K562 treated with DMSO at 1 percent for 24 hours (cell line): ENCODE measurements around the gene STXBP5L. TPM values are rescaled to one million over a fixed set of nuclear protein-coding genes. Genes with fewer than 3 reads are reported as not detected.

Experiments used
- total RNA-seq: library from RNA; unstranded; fragments of 300-600 nt; gene quantifications from 2 replicates; pipeline ENCODE4 v1.2.3, GENCODE V29; 2022; ENCODE audit warnings: low read depth; ENCODE audit not compliant: insufficient read depth

The STXBP5L gene
- 0.05 and 0.08 TPM in 2 replicates for total RNA-seq

DNA sequence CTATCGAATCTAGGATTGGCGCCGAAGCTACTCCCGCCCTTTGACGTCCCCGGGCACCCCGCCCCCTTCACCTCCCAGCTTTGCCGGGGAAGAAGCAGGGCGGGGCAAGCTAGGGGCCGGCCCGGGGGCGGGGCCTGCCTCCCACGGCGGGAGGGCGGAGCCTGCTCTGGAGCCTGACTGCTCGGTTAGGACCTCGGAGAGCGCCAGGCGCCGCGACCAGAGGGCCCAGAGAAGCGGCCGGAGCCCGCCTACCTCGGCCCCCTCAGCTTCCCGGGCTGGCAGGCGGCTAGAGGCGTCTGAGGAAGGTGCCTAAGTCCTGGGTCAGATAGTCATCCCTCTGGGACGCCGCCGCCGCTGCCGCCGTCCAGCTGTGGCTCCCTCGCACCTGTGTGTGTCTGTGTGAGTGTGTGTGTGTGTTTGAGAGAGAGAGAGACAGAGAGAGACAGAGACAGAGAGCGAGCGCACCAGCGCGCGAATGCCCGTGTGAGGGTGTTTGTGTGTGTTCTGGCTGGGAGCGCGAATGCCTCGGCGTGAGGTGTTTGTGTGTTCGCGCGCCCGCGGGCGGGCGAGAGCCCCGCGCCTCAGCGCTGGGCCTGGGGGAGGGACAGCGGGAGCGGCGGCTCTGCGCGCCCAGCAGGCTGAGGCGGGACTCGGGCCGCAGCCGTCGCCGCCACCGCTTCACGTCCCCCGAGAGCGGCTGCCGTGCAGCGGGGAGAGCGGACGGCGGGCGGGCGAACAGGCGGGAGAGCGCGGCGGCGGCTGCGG, at the start of gene STXBP5L:
STXBP5L (plus strand) TSS at position 176 of the 765 bp plus-strand sequence. CDS start 1,374 bp downstream, outside the sequence.

Other genes starting within 250 kb of the STXBP5L start
- not detected in 2 replicates for gene HGD, start 226.0 kb upstream of the STXBP5L start, total RNA-seq
- 2.2 and 3.3 TPM in 2 replicates for gene RABL3, start 165.7 kb upstream of the STXBP5L start, total RNA-seq
- 7.3 and 9.3 TPM in 2 replicates for gene GTF2E1, start 165.5 kb upstream of the STXBP5L start, total RNA-seq